NCI-H1694 treated with DMSO at 0.1 percent for 48 hours (cell line): ENCODE measurements around the gene PRKCQ.
"Not testable (repeated sequence)": the region's sequence is repeated elsewhere in the genome, so short reads cannot be mapped to it uniquely, and the experiment has no call there.

Experiments used
- DNase-seq: peaks from one replicate; lab custom pipeline; 2025; lab: John Stamatoyannopoulos, UW

PRKCQ gene

DNA sequence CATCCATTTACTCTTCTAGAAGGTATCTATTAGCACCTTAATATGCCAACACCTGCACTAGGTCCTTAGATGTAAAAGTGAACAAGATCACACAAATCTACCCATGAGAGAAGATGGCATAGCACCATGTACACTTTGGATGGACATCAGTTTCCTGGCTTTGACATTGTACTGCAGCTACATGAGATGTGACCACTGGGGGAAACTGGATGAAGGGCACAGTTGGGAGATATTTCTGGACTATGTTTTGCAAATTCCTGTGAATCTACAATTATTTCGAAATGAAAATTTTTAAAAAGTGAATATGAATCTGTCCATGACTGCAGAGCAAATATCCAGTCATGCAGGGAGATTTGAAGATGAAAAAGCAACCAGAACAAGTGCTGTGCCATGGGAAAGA is 124.5 kb downstream of the PRKCQ start:
- DNase-seq = no peak

DNA sequence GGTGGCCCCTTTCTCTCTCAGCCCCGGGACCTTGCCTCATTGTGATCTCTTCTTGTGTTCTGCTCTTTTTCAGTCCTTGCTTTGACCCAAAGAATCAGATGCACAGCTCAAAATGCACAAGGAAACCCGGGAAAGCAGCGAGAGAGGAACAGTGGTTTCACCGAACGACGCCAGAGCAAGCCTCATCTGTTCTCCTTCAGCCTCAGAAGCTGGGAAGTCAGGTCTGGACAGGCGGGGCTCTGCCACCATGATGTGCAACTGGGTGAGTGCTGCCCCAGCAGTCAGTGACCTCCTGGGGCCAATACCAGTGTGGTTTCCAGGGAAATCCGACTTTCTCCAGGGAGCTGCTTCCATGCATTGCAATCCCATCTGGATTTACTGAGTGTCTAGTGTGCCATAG is 133.4 kb downstream of the PRKCQ start:
- DNase-seq = no peak

DNA sequence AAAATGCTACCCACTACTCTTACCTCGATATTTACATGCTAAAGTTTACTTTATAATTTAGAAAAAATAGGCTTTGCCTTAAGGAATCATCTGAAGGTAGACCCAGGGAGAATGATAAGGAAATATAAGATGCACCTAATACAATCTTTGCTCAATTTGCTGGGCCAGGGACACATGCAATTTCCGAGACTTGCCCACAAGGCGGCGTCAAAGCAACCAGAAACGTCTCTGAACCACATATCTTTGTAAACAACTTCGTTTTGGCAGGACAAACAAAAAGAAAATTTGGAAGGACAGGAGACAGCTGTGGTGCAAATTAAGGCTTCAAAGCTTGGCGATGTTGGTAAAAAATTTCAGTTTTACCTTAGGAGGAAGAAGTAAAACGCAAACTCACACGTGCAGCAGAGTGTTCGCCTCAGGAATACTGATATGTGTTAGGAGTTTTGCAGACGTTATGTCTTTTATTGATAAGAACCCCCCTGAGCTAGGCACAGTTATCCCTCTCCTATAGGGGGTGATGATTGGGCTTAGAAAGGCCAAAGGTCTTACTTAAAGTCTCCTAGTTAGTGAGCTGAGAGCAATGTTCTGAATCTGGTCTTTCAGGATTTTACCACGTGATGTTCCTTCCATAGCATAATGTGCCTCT is 134.3 kb downstream of the PRKCQ start:
- DNase-seq = no peak

DNA sequence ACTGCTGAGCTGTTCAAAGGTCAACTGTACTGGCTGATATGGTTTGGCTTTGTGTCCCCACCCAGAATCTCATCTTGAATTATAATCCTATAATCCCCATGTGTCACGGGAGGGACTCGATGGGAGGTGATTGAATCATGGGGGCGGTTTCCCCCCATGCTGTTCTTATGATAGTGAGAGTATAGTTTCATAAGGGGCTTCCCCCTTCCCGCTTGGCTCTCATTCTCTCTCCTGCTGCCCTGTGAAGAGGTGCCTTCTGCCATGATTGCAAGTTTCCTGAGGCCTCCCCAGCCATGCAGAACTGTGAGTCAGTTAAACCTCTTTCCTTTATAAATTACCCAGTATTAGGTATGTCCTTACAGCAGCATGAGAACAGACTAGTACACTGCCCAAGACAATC is 140.2 kb downstream of the PRKCQ start:
- not testable (repeated sequence) for DNase-seq

DNA sequence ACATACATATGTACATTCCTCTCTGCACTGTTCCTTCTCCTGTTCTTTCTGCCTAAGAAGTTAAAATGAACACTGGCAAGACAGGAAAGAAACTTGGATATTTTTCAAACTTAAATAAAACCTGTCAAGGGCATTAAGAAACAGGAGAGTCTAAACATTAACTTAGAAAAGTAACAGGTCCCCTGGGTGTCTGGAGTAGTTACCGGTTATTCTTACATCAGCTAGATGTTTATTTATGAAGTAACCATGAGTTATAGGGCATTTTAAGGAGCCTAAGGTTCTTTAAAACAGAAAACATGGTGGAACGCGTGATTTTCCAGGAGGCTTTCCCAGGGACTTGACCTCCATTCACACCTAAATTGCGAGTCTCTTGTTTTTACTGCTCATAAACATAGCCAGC is 148.2 kb downstream of the PRKCQ start:
- no peak for DNase-seq

DNA sequence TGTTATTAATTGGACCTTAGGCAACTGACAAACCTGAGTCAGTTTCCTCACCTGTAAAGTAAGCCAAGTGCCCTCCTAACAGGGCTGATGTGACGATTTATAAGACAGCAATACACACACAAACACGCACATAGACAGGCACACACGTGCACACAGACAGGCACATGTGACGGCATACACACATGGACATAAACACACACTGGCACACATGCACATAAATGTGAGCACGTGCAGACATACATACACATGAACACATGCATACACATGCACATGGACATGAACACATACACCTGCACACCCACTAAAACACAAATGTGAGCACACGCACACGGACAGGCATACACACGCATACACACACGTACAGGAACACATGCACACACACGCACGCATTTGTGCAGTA is 148.9 kb downstream of the PRKCQ start:
- no peak for DNase-seq

DNA sequence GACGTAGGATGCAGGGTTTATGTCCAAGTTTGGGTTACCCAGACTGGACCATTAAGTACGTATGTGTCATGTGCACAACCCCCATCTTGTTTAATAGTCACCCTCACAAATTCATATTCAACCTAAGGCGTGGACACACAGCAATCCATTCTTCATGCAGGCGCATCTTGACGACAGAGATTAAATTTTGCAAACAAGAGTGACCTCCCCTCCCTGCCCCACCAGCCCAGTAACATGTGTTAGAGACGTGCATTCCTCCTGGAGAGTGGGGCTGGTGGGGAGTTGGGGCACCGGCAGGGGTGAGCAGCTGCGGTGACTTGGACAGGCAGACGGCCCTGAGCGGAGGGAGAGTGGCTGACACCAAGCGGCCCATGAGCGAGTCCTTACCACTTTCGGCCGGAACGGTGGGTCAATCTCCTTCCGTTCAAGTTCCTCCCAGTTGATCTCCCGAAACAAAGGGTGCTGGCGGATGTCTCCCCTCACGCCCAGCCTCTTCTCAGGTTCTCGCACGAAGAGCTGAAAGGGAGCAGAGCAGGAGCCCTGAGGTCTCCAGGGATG is 149.6 kb downstream of the PRKCQ start:
- DNase-seq = no peak

DNA sequence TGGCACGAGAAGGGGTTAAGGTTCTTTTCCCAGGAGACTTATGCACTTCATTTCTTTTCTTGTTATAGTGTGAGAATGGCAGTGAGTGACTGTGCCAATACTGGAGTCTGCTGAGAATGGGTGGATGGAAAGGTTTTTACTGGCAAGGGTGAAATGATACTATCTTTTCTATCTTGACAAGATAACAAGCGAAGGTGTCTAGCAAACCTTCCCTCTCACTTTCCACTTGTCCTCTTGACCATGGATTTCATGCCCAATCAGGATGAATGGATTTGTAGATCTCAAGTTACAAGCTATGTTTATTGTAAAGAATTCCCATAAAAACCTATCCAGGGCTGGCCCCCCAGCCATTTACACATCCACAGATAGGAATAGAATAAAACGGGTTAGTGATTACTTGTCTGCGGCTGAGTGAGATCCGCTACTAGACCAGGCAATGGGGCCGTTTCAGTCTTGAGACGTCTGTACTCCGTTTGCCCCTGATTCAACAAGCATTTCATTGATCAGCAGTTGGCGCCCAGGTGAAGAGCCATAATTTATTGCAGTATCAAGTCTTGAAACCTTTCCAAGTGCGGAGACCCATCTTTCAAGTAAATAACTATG is 152.6 kb downstream of the PRKCQ start:
- no peak for DNase-seq

DNA sequence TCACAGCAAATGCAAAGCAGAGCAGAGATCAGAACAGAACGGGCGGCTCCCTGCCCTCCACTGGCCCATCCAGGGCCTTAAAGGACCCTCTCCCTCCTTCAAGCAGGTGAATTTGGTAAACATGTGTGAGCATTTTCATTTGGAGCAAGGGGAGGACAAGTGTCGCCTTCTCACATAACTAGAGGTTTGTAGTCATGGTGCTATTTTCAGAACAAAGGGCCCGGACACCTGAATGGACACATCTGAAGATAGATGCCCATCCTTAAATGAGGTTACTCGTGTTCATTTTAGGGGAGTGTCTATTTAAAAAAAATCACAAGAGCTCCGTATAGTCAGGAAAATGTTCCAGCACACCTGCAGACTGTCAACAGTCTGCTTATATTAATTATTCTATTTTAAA is 153.8 kb downstream of the PRKCQ start:
- DNase-seq = no peak

DNA sequence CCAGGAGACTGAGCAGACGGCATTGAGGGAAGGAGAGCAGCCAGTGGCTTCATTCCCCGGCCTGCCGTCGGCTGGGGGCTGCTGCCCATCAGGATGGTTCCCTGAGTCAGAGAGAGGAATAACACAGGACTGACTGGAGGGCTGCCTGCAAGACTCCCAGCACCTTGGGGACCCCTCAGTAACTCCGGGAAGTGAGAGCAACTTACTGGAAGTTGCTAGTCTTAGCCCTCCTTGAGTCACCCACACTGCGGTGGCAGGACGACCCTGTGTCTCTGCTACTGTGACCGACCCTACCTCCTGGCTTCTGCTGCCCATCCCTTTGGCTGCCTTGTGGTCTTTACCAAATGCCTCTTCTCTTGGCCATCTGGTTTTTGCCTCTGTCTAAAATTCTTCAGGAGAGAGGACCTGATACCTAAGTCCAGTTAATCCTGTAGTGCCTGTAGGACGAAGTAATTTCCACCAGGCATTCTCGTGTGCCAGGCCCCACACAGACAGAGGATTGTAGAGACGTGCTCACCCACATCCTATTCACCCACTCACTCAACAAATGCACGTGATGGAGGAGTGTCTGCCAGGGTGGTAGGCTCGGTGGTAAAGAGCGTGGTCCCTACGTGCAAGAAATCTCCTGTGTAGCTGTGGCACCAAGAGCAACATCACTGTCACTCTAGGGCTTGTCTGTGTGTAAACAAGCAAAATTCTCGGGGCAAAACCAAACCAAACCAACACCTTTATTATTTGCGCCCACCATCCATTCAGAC is 156.5 kb downstream of the PRKCQ start:
- no peak for DNase-seq

DNA sequence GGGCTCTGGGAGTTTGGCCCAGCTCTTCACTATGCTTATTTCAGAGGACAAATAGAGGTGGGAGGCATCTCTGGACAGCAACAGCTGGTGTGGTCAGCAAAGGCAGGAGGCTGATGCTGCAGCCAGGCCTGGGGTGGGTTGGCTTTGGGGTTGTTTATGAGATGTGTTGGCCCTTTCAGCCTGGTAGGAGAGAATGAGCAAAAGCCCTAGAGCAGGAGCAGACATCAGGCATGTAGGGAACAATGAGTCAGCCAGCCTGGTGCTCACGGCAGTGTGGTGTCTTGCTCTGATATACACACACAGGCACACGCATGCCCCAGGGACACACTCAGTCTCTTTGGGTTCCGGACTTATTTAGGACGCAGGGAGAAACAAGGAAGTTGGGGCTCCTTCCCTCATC is 157.1 kb downstream of the PRKCQ start:
- DNase-seq = no peak

DNA sequence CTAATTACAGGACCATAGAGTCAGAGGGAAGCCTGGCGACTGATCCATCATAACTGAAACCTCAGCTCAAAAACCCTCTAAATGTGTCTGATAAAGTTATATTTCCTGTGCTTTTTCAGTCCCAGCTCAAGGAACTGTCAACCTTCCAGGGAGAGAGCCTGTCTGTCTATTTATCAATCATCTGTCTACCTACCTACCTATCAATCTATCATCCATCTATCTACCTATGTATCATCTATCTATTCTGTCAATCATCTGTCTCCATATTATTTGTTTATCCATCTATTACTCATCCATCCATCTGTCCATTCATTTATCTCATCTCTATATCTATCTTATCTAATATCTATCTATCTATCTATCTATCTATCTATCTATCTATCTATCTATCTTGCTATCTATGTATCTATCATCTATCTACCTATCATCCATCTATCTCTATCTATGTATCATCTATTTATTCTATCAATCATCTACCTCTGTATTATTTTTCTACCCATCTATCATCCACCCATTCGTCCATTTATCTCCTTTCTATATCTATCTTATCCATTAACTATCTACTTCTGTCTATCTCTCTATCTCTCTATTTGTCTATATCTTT is 161.4 kb downstream of the PRKCQ start:
- no peak for DNase-seq

DNA sequence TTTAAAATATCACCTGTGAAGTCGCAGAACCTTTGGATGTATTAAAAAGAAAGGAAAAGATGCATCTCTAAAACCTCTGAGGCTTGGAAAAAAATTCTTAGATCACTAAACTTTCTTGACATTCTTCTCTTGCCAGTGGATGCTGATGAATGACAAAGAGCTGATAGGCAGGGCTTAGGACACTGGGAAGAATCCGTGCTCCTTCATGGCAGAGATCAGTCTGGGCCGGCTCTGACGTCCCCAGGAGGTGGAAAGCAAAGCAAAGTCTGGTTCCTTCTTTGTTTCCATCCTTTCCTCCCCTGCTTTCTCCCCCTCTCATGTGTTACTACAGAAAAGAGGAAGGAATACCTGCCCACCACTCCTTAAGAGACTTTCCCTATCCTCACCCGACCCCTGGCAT is 161.9 kb downstream of the PRKCQ start:
- DNase-seq = no peak

DNA sequence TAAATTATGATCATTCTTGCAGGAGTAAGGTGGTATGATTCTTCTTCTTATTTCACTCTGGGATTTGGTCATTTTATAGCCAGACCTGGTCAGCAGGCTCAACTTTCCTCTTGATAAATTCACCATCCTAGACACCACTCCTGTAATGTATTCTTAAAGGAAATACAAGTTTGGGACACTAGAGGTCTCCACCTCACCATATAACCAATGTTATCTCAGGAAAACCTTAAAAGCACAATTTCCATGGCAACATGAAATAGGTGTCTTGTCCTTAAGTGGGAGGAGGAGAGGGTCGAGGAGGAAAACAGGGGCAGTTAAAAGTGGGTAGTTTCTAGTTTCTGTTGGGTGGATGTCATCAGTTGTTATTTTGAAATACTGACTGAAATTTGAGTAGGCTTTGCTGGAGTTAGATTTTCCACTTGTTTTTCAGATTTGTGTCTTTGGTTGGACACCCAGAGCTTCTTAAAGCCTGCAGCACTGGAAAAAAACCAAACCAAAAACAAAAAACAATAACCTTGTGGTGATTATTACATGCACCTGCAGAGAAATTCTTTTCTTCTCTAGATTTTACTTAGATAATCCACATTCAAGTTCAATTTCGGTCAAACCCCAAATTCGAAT is 163.1 kb downstream of the PRKCQ start:
- DNase-seq = no peak

DNA sequence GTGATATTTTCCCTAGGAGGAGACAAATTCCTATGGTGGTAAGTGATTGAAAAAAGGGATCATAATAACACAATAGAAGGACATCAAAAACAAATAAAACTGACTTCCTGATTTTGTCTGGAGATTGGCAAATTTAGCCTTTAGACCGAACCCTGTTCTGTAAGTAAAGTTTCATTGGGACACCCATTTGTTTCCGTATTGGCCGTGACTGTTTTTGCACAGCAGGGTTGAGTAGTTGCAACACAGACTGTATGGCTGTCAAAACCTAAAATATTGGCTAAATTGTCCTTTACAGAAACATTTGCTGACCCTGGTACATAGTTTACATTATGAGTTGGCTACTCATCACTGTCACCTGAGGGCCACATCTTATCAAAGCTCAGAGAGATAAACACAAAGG is 168.6 kb downstream of the PRKCQ start:
- DNase-seq = no peak

DNA sequence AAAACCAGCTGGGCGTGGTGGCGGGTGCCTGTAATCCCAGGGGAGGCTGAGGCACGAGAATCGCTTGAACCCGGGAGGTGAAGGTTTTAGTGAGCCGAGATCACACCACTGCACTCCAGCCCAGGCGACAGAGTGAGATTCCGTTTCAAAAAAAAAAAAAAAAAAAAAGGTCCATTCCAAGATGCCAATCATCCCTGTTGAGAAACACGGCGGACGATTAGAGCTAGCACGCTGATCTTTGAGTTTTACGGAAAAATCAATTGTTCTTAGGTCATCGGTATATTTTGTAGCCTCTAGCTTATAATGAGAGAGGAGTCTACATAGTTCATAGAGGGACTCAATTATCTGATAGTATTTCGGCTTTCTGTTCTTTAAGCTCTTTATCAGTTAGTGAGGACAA is 169.2 kb downstream of the PRKCQ start:
- no peak for DNase-seq

DNA sequence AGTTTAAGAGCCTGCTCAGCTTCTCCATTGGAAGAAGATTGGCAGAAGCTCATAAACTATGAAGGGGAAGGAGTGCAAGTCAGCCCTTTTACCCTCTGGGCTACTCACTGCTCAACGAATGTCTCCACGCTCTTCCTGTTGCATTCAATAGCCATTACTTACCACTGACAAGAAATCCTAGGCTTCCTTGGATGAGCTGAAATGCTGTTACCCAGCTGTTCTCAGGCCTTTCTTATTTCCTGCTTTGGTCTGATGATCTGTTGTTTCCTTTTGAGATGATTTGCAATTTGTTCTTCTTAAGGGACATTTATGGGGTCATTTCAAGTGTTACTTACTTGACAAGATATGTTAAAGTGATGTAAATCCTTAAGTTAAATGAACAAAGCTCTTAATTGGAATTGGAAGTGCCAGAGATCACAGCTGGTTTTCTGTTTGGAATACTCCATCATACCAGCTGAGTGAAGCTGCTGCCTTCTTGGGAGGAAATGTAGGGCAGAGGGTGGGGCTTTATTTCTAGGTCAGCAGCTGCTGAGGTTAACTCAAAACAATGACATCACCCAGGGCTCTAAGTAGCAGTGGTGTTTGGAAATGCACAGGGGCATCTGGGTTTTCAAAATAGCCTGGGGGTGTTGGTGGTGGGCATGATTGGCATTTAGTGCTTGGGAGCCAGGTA is 170.0 kb downstream of the PRKCQ start:
- no peak for DNase-seq

DNA sequence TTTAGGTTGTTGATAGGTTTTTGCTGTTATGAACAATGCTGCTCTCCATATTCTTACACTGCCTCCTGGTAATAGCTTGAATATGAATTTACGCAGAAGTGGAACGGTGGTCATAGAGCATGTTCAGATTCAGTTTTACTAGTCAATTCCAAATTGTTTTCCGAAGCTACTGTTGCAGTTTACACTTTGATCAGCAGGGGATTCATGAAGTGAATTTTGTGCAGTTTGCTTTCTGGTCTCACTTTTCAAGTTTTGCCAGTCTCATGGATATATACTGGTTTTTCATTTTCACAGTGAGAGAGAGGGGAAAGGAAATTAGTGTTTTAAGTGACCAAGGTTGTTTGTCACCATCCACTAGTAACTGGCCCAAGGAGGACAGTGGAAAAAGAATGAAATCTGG is 171.3 kb downstream of the PRKCQ start:
- DNase-seq = no peak

DNA sequence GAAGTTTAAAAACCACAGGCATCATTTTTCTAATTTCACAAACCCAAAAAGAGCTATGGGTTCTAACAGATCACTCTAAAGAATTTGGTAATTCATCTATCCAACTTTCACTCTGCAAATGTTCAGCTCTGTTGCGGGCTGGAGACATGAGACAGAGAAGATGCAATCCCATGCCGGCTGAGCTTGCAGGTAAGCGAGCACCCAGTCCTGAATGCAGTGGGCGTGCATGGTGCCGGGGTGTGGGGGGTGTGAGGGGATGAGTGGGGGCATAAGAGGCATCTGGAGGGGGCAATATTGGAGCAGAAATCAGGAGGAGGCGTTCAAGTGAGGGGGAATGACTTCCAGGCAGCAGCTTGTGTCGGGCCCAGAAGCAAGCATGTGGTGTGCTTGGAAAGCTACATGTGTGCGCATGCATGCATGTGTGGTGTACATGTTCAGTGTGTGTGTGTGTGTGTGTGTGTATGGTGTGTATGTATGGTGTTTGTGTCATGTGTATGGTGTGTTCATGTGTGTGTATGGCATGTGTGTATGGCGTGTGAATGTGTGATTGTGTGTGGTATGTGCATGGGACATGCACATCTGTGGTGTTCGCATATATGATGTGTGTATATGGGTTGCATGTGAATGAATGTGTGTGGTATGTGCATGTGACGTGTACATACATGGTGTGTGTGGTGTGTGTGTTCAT is 172.9 kb downstream of the PRKCQ start:
- no peak for DNase-seq

DNA sequence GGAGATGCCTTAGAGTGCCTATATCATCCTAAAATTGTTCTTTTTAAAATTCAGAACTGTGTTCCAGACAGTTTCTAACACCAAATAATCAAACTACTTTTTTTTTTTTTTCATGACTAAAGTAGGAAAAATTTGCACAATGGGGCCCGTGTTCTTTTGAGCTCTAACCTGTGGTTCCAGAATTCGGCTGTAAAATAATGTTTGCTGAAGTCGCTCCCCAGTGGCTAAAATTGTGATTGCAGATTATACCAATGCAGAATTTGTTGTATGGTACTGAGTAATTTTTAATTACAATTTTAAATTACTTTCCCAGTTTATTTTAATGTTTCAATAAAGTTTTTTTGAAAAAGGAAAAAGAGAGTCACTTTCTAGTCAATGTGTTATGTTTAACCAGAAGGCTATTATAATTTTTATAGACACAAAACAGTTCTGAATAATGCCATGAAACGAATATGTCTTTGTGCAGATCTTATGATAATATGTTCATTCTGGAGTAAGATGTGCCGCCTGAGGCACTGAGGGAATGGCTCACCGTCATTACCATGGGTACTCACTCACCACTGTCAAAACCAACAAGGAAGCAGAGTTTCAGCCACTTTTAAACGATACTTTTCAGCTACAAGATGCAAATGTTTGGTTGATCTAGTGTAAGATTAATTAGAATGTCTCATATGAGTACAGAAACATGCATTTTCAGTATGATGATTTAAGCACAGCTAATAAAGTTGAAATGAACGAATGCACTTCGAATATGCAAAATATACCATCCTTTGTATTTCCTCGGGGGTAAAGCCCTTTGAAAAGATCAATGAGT is 173.6 kb downstream of the PRKCQ start:
- DNase-seq = no peak
